Right renal pelvis (tissue), 4 donors: Measurements from ENCODE around the gene HBEGF. TPM values are rescaled to one million over a fixed set of nuclear protein-coding genes. Genes with fewer than 3 reads are reported as not detected.
"Not testable (repeated sequence)": the region's sequence is repeated elsewhere in the genome, so short reads cannot be mapped to it uniquely, and the experiment has no call there.

Experiments
- DNase-seq, 4 donors: peaks; one replicate each; pipeline ENCODE4 v3.0.0-alpha.2; 2013; ENCODE audit warnings: low read depth in 4 of 4, low spot score in 3 of 4, missing footprints in 1 of 4
- polyA plus RNA-seq, 4 donors: library from polyadenylated mRNA; unstranded; fragments of 120-200 nt; gene quantifications; one replicate each; pipeline ENCODE4 v1.2.1, GENCODE V29; 2013; ENCODE audit not compliant: insufficient read length in 4 of 4

HBEGF gene
- polyA plus RNA-seq, 4 donors: 10.7 to 12.4 (median 11.0) TPM

GRCh38 chr5:140361901-140362300 lies 15.5 kb upstream of the HBEGF start:
- no peak for DNase-seq

- DNase-seq: no peak
Observed at GRCh38 chr5:140360681-140361479, 14.5 kb upstream of the HBEGF start.

GRCh38 chr5:140360101-140360500 lies 13.7 kb upstream of the HBEGF start, which contains the start of gene SLC4A9:
SLC4A9 (plus strand) TSS chr5:140360194; CDS start chr5:140360237, 43 bp downstream.
- DNase-seq: no peak

GRCh38 chr5:140358738-140359310 lies 12.4 kb upstream of the HBEGF start:
- DNase-seq: no peak

- peak in 3 of 4 donors; percentile 63 to 71 (median 69) for DNase-seq
Observed at GRCh38 chr5:140357726-140358093, 11.3 kb upstream of the HBEGF start.

- no peak for DNase-seq
Observed at GRCh38 chr5:140356853-140357725, 10.7 kb upstream of the HBEGF start.

- no peak for DNase-seq
Observed at GRCh38 chr5:140355546-140355945, 9.1 kb upstream of the HBEGF start.

- peak in 2 of 4 donors; percentile 67 to 73 for DNase-seq
Observed at GRCh38 chr5:140351609-140352334, 5.4 kb upstream of the HBEGF start.

- DNase-seq: no peak
Observed at GRCh38 chr5:140349244-140349643, 2.8 kb upstream of the HBEGF start.

- no peak for DNase-seq
Observed at GRCh38 chr5:140348104-140348503, 1.7 kb upstream of the HBEGF start.

GRCh38 chr5:140347360-140347759 lies 957 bp upstream of the HBEGF start:
- DNase-seq: no peak

GRCh38 chr5:140345919-140346347 lies 470 bp downstream of the HBEGF start:
- DNase-seq: no peak

- DNase-seq: no peak
Observed at GRCh38 chr5:140344683-140345423, 1.6 kb downstream of the HBEGF start.

GRCh38 chr5:140343849-140344248 lies 2.6 kb downstream of the HBEGF start:
- DNase-seq: not testable (repeated sequence)

- DNase-seq: no peak
Observed at GRCh38 chr5:140342896-140343295, 3.5 kb downstream of the HBEGF start.

- no peak for DNase-seq
Observed at GRCh38 chr5:140342287-140342686, 4.1 kb downstream of the HBEGF start.

GRCh38 chr5:140341591-140341990 lies 4.8 kb downstream of the HBEGF start:
- DNase-seq: no peak

- no peak for DNase-seq
Observed at GRCh38 chr5:140340605-140341121, 5.7 kb downstream of the HBEGF start.

GRCh38 chr5:140339636-140340035 lies 6.8 kb downstream of the HBEGF start:
- no peak for DNase-seq

GRCh38 chr5:140338908-140339307 lies 7.5 kb downstream of the HBEGF start:
- DNase-seq: no peak
